ENCODE data around the gene PPP6R1. TPM values are rescaled to one million over a fixed set of nuclear protein-coding genes. Genes with fewer than 3 reads are reported as not detected.

The PPP6R1 gene
- total and polyA plus RNA-seq, 4 donors = 37.3 to 86.3 (median 48.1) TPM

DNA sequence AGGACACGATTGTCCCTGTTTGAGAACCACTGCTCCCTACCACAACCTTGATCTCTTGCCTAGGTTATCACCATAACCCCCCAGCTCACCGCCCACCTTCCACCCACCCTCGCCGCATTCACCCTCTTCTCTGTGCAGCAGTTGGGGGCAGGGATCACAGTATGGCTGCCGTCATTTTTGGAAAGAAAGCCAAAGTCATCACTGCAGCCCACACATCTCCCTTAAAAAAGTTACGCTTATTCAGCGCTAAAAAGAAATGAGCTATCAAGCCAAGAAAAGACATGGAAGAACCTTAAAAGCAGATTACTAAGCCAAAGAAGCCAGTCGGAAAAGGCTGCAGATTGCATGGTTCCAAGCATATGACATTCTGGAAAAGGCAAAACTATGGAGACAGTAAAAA lies 10.5 kb upstream of the PPP6R1 start:
- 93 to 97% methylated on average over 8 of the region's 8 CpGs for WGBS, 2 donors
- H3K27ac ChIP-seq (ENCODE audit: low read depth in 1 of 2, low read length in 1 of 2) = no peak overlapping the region
- DNase-seq = no peak
- no peak for ATAC-seq (ENCODE audit: insufficient read depth, low FRiP score)
- no peaks in the 10 kb centered on the region for H3K27me3 ChIP-seq (ENCODE audit: control insufficient read depth in 3 of 3, insufficient read depth in 3 of 3, low read length in 2 of 3)
- H3K9me3 ChIP-seq (ENCODE audit: control insufficient read depth in 4 of 4, insufficient read depth in 3 of 4, low read length in 3 of 4) = no peaks in the 10 kb centered on the region
- no peak overlapping the region for H3K9ac ChIP-seq (ENCODE audit: insufficient read depth in 1 of 2, low read length in 2 of 2)
- peaks cover 3 to 25% (median 12%) of the 10 kb centered on the region in 4 donors for H3K36me3 ChIP-seq (ENCODE audit: control insufficient read depth in 4 of 4, insufficient read depth in 4 of 4, low read length in 4 of 4)
- no peaks in the 10 kb centered on the region for H3K4me1 ChIP-seq (ENCODE audit: control insufficient read depth in 5 of 5, insufficient read depth in 5 of 5, low read length in 5 of 5)
- no peak overlapping the region for H3K4me3 ChIP-seq
- no peak for TF ChIP-seq CTCF (IDR thresholded peaks at IDR 0.05; ENCODE audit: control extremely low read depth, extremely low read depth)

- 99% methylated on average over 4 of the region's 4 CpGs for WGBS, 2 donors
- DNase-seq (no peak), ATAC-seq (ENCODE audit: insufficient read depth, low FRiP score) (no peak)
- H3K9me3 ChIP-seq (ENCODE audit: control insufficient read depth in 4 of 4, insufficient read depth in 3 of 4, low read length in 3 of 4) = no peaks in the 10 kb centered on the region
- no peaks in the 10 kb centered on the region for H3K4me1 ChIP-seq (ENCODE audit: control insufficient read depth in 5 of 5, insufficient read depth in 5 of 5, low read length in 5 of 5)
- no peak for TF ChIP-seq CTCF (IDR thresholded peaks at IDR 0.05; ENCODE audit: control extremely low read depth, extremely low read depth)
- H3K9ac ChIP-seq (ENCODE audit: insufficient read depth in 1 of 2, low read length in 2 of 2) = no peak overlapping the region
- H3K27ac ChIP-seq (ENCODE audit: low read depth in 1 of 2, low read length in 1 of 2) = no peak overlapping the region
- H3K4me3 ChIP-seq = no peak overlapping the region
- H3K36me3 ChIP-seq (ENCODE audit: control insufficient read depth in 4 of 4, insufficient read depth in 4 of 4, low read length in 4 of 4) = peaks cover 0 to 15% (median 9%) of the 10 kb centered on the region in 4 donors
- no peaks in the 10 kb centered on the region for H3K27me3 ChIP-seq (ENCODE audit: control insufficient read depth in 3 of 3, insufficient read depth in 3 of 3, low read length in 2 of 3)
Measured at GRCh38 chr19:55266840-55267239, 8.0 kb upstream of the PPP6R1 start.

DNA sequence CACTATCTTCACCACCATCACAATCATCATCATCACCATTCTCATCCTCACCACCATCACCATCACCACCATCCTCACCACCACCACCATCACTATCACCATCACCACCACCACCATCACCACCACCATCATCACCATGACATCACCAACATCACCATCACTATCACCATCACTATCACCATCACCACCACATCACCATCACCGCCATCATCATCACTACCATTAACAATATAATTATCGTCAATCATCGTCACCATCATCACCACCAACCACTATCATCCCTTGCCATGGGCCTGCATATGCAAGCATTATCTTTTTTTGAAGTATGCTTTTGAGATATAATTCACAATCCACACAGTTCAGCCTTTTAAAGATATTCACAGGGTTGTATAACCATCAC lies 7.6 kb upstream of the PPP6R1 start:
- TF ChIP-seq CTCF (IDR thresholded peaks at IDR 0.05; ENCODE audit: control extremely low read depth, extremely low read depth) = no peak
- Histone ChIP-seq H3K36me3 (ENCODE audit: control insufficient read depth in 4 of 4, insufficient read depth in 4 of 4, low read length in 4 of 4) (peaks cover 0 to 12% (median 8%) of the 10 kb centered on the region in 4 donors), H3K27ac (ENCODE audit: low read depth in 1 of 2, low read length in 1 of 2) (no peak overlapping the region), H3K4me1 (ENCODE audit: control insufficient read depth in 5 of 5, insufficient read depth in 5 of 5, low read length in 5 of 5) (no peaks in the 10 kb centered on the region), H3K4me3 (no peak overlapping the region), H3K9me3 (ENCODE audit: control insufficient read depth in 4 of 4, insufficient read depth in 3 of 4, low read length in 3 of 4) (no peaks in the 10 kb centered on the region), H3K27me3 (ENCODE audit: control insufficient read depth in 3 of 3, insufficient read depth in 3 of 3, low read length in 2 of 3) (no peaks in the 10 kb centered on the region), H3K9ac (ENCODE audit: insufficient read depth in 1 of 2, low read length in 2 of 2) (no peak overlapping the region)
- ATAC-seq (ENCODE audit: insufficient read depth, low FRiP score) (no peak), DNase-seq (no peak)
- 98% methylated on average over 3 of the region's 3 CpGs for WGBS, 2 donors

- TF ChIP-seq CTCF (IDR thresholded peaks at IDR 0.05; ENCODE audit: control extremely low read depth, extremely low read depth) = no peak
- no peak overlapping the region for H3K9ac ChIP-seq (ENCODE audit: insufficient read depth in 1 of 2, low read length in 2 of 2)
- H3K27me3 ChIP-seq (ENCODE audit: control insufficient read depth in 3 of 3, insufficient read depth in 3 of 3, low read length in 2 of 3) = no peaks in the 10 kb centered on the region
- DNase-seq = no peak
- H3K4me3 ChIP-seq = no peak overlapping the region
- 94 to 95% methylated on average over 12 of the region's 12 CpGs for WGBS, 2 donors
- no peak for ATAC-seq (ENCODE audit: insufficient read depth, low FRiP score)
- no peaks in the 10 kb centered on the region for H3K9me3 ChIP-seq (ENCODE audit: control insufficient read depth in 4 of 4, insufficient read depth in 3 of 4, low read length in 3 of 4)
- H3K4me1 ChIP-seq (ENCODE audit: control insufficient read depth in 5 of 5, insufficient read depth in 5 of 5, low read length in 5 of 5) = no peaks in the 10 kb centered on the region
- H3K27ac ChIP-seq (ENCODE audit: low read depth in 1 of 2, low read length in 1 of 2) = no peak overlapping the region
- peaks cover 0 to 11% (median 8%) of the 10 kb centered on the region in 4 donors for H3K36me3 ChIP-seq (ENCODE audit: control insufficient read depth in 4 of 4, insufficient read depth in 4 of 4, low read length in 4 of 4)
Measured at GRCh38 chr19:55265723-55266386, 7.0 kb upstream of the PPP6R1 start.
